Activated gamma-delta T cell treated with anti-CD3 and anti-CD28 coated beads, Interleukin-2, amount 50 U/mL, for 16 hours (primary cell): ENCODE data around the gene TOMM7.
"Not testable (repeated sequence)": the region's sequence is repeated elsewhere in the genome, so short reads cannot be mapped to it uniquely, and the experiment has no call there.

Experiments
- DNase-seq: peaks from one replicate; pipeline ENCODE4 v3.0.0-alpha.2; 2020; ENCODE audit warnings: low read depth

TOMM7 gene

GRCh38 chr7:22783421-22783820 is 39.2 kb downstream of the TOMM7 start:
- no peak for DNase-seq

GRCh38 chr7:22782616-22783232 is 39.9 kb downstream of the TOMM7 start:
- DNase-seq: peak; percentile 36

GRCh38 chr7:22781230-22781711 is 41.4 kb downstream of the TOMM7 start:
- no peak for DNase-seq

GRCh38 chr7:22779730-22780323 is 42.8 kb downstream of the TOMM7 start:
- DNase-seq: not testable (repeated sequence)

GRCh38 chr7:22776964-22777363 is 45.7 kb downstream of the TOMM7 start:
- no peak for DNase-seq

GRCh38 chr7:22772885-22773284 is 49.8 kb downstream of the TOMM7 start:
- DNase-seq: no peak

- no peak for DNase-seq
These were observed 50.8 kb downstream of the TOMM7 start for GRCh38 chr7:22771872-22772228.

GRCh38 chr7:22771194-22771871 is 51.3 kb downstream of the TOMM7 start:
- DNase-seq: no peak

- DNase-seq: no peak
These were observed 57.0 kb downstream of the TOMM7 start for GRCh38 chr7:22765609-22766008.
